ENCODE data around the gene NPFF. TPM values are rescaled to one million over a fixed set of nuclear protein-coding genes. Genes with fewer than 3 reads are reported as not detected.

NPFF gene
- total RNA-seq, 1 donor from 2014 or later = not detected

DNA sequence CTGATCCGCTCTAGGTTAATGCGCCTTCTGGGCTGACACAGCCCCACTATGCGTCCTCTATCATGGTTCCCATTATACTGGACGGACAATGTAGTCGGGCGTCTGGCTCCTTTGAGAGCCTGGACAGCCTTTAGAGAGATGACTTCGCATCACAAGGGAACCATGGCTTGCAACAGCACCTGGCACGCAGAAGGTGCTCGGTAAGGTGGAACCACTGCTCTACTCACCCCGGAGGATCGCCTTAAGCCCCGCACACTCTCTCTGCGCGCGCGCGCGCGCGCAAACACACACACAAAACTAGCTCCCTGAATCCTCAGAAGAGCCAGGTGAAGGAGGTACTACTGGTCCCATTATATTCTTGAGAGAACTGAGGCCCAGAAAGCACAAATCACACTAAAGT lies 15.1 kb downstream of the NPFF start:
- DNase-seq = no peak
- Histone ChIP-seq H3K27me3 (ENCODE audit: low read depth) (no peaks in the 10 kb centered on the region), H3K4me3 (peak overlapping the region; percentile 75), H3K27ac (replicated peaks) (peak overlapping the region; percentile 83), H3K4me1 (peaks cover 43% of the 10 kb centered on the region), H3K36me3 (peaks cover under 1% of the 10 kb centered on the region), H3K9me3 (replicated peaks) (no peaks in the 10 kb centered on the region)
- TF ChIP-seq, protein P1, sequence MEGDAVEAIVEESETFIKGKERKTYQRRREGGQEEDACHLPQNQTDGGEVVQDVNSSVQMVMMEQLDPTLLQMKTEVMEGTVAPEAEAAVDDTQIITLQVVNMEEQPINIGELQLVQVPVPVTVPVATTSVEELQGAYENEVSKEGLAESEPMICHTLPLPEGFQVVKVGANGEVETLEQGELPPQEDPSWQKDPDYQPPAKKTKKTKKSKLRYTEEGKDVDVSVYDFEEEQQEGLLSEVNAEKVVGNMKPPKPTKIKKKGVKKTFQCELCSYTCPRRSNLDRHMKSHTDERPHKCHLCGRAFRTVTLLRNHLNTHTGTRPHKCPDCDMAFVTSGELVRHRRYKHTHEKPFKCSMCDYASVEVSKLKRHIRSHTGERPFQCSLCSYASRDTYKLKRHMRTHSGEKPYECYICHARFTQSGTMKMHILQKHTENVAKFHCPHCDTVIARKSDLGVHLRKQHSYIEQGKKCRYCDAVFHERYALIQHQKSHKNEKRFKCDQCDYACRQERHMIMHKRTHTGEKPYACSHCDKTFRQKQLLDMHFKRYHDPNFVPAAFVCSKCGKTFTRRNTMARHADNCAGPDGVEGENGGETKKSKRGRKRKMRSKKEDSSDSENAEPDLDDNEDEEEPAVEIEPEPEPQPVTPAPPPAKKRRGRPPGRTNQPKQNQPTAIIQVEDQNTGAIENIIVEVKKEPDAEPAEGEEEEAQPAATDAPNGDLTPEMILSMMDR (IDR thresholded peaks at IDR 0.05; ENCODE audit: borderline replicate concordance) = no peak
- intact Hi-C loops (cut with micrococcal nuclease) = no loop called here

DNA sequence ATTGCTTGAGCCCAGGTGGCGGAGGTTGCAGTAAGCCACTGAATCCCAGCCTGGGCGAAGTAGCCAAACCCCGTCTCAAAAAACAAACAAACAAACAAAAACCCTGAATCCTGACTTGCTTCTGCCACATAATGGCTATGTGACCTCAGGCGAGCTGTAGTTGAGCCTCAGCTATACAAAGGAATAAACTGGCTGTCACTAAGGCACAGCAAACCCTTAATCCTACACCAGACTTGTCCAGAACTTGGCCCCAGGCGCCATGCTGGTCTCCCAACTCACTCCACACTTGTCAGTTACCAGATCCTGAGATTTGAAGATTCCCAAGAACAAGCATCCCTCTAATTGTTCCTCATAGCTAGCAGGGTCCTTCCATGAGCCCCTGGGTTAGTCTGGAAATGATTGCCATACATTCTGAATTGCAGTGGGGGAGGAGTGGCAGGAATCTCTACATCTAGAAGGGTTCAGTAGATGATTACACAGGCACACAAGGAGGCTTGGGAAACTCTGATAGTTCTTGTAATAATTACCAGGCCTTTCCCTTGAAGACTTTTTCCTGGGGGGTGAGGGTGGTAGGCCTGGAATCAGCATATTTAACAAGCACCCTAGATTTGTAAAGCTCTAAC lies 17.9 kb downstream of the NPFF start:
- Histone ChIP-seq H3K27me3 (ENCODE audit: low read depth) (no peaks in the 10 kb centered on the region), H3K9me3 (replicated peaks) (no peaks in the 10 kb centered on the region), H3K27ac (replicated peaks) (no peak overlapping the region), H3K4me1 (peaks cover 26% of the 10 kb centered on the region), H3K4me3 (no peak overlapping the region), H3K36me3 (peaks cover 24% of the 10 kb centered on the region)
- TF ChIP-seq, protein P1 (IDR thresholded peaks at IDR 0.05; ENCODE audit: borderline replicate concordance) = no peak
- intact Hi-C loops (cut with micrococcal nuclease) = no loop called here
- no peak for DNase-seq

DNA sequence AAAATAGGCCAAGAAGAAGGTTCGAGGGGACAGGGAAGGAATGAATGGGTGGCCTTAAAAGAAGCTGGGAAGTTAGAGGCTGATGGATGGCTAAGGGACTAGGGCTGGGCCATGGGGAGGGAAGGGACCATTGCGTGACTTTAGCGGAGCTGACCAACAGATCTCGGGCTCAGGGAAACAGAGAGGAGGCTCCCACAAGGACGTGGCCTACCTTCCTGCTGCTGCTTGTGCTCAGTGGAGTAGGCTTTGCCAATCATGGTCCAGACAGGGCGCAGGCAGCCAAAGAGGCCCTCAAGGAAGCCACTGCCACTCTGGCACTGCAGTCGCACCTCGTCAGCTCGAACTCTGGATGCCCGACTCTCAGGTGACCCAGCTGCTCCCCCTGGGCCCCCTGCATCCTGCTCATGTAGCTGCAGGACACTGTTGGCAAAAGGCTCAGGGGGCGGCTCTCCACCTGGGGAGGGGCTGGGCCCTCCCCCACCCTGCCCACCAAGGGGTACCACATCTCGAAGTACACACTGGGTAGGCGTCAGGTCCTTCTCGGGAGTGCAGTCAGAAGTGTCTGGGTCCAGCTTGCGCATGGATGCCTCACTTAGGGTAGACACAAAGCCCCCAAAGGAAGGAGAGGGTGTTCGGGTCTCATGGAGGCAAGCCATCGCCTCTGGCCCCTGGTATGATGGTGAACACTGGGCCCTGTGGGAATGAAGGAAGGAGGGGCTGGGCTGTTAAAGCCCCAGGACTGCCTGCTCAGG lies 20.4 kb downstream of the NPFF start:
- intact Hi-C loops (cut with micrococcal nuclease) = no loop called here
- DNase-seq = no peak
- no peaks in the 10 kb centered on the region for H3K27me3 ChIP-seq (ENCODE audit: low read depth)
- no peak overlapping the region for H3K4me3 ChIP-seq
- H3K4me1 ChIP-seq = peaks cover 20% of the 10 kb centered on the region
- no peak overlapping the region for H3K27ac ChIP-seq (replicated peaks)
- H3K36me3 ChIP-seq = peaks cover 45% of the 10 kb centered on the region
- TF ChIP-seq, protein P1 (IDR thresholded peaks at IDR 0.05; ENCODE audit: borderline replicate concordance) = no peak
- no peaks in the 10 kb centered on the region for H3K9me3 ChIP-seq (replicated peaks)

DNA sequence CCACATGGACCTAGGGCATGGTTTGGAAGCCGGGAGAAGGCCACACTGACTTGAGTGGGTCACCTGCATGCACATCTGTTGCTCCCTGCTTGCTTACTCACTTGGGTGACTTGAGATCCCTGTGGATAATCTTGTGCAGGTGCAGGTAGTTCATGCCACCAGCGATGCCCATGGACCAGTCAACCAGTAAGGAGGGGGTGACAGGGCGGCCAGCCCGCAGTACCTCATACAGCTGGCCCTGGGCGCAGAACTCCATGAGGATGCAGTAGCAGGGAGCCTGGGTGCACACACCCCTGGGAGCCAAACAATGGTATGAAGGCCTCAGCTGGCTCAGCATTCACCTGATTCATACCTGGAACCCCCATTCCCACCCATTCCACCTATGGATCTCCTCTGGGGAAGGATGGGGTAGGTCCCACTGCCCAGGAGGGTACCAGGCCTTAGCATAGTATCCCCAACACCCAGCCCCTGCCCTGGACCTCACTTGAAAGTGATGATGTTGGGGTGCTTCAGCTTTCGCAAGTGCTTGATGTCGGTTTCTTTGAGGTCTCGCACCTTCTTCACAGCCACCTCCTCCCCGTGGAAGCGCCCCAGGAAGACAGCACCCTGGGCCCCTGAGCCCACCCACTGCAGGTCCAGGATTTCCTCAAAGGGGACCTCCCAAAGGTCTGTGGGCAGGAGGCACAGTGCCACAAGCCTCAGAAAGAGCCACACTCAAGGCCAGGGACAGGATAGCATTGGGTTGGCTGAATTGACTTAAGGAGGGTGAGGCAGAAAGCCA lies 21.1 kb downstream of the NPFF start:
- TF ChIP-seq, protein P1 (IDR thresholded peaks at IDR 0.05; ENCODE audit: borderline replicate concordance) = no peak
- DNase-seq = no peak
- H3K4me3 ChIP-seq = no peak overlapping the region
- peaks cover 25% of the 10 kb centered on the region for H3K4me1 ChIP-seq
- H3K36me3 ChIP-seq = peaks cover 53% of the 10 kb centered on the region
- H3K9me3 ChIP-seq (replicated peaks) = no peaks in the 10 kb centered on the region
- no peaks in the 10 kb centered on the region for H3K27me3 ChIP-seq (ENCODE audit: low read depth)
- H3K27ac ChIP-seq (replicated peaks) = no peak overlapping the region
- intact Hi-C loops (cut with micrococcal nuclease) = no loop called here

DNA sequence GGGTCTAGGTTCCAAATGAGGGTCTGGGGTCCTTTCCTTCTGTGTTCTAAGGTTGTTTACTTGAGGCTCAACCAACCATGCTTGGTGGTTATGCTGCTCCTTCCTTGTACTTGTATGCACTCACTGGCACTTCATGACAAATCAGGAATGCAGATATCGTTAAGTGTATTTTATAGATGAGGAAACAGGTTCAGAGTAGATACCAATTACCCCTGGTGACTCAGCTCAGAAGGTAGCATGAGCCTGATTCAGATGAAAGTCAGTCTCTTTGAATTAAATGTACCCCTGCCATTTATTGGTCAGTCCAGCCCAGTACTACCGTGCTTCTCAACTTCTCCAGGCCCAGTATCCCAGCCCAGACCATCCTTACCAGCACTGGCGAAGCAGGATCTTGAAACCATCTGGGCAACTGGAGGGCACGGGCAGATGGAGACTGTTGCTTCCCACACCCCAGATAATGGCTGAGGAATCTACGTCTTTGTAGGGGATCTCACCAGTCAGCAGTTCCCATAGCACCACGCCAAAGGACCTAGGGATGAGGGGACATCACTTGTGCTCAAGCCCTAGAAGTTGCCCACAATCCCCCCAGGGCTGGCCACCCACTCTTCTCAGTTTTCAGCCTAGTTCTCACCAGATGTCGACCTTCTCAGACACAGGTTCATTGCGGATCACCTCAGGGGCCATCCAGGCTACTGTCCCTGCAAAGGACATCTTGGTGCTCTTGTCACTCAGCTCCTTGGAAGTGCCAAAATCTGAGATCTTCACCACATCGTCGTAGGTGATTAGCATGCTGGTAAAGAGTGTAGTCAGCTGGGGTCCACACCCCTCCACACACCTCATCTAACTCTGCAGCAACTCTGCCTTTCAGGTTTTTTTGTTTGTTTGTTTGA lies 22.4 kb downstream of the NPFF start:
- H3K27ac ChIP-seq (replicated peaks) = no peak overlapping the region
- no peaks in the 10 kb centered on the region for H3K9me3 ChIP-seq (replicated peaks)
- no peaks in the 10 kb centered on the region for H3K27me3 ChIP-seq (ENCODE audit: low read depth)
- DNase-seq = no peak
- TF ChIP-seq, protein P1 (IDR thresholded peaks at IDR 0.05; ENCODE audit: borderline replicate concordance) = no peak
- intact Hi-C loops (cut with micrococcal nuclease) = no loop called here
- H3K4me1 ChIP-seq = peaks cover 36% of the 10 kb centered on the region
- H3K4me3 ChIP-seq = no peak overlapping the region
- peaks cover 65% of the 10 kb centered on the region for H3K36me3 ChIP-seq

Measured in left ventricle myocardium inferior (tissue), 1 donor.